HG02840 (cell line): ENCODE measurements around the gene SOCS6.
"Not testable (repeated sequence)": the region's sequence is repeated elsewhere in the genome, so short reads cannot be mapped to it uniquely, and the experiment has no call there.

Experiments used
- ATAC-seq: cut with Tn5 transposase; IDR thresholded peaks from one replicate; pipeline ENCODE4 v1.9.1; 2021; ENCODE audit warnings: mild to moderate bottlenecking, moderate library complexity, moderate number of reproducible peaks; ENCODE audit not compliant: unreplicated experiment, low FRiP score

The SOCS6 gene

GRCh38 chr18:70321616-70322015 lies 32.8 kb downstream of the SOCS6 start:
- no peak for ATAC-seq

GRCh38 chr18:70322385-70322784 lies 33.5 kb downstream of the SOCS6 start:
- no peak for ATAC-seq

GRCh38 chr18:70322928-70323327 lies 34.1 kb downstream of the SOCS6 start:
- no peak for ATAC-seq

- ATAC-seq: no peak
Measured at GRCh38 chr18:70324897-70325296, 36.1 kb downstream of the SOCS6 start.

- no peak for ATAC-seq
Measured at GRCh38 chr18:70326255-70326654, 37.4 kb downstream of the SOCS6 start.

GRCh38 chr18:70328169-70328568 lies 39.3 kb downstream of the SOCS6 start:
- ATAC-seq: no peak

- ATAC-seq: no peak
Measured at GRCh38 chr18:70329071-70329470, 40.2 kb downstream of the SOCS6 start.

GRCh38 chr18:70330887-70331286 lies 42.0 kb downstream of the SOCS6 start:
- ATAC-seq: no peak

GRCh38 chr18:70331456-70332097 lies 42.7 kb downstream of the SOCS6 start:
- no peak for ATAC-seq

- no peak for ATAC-seq
Measured at GRCh38 chr18:70332694-70333093, 43.8 kb downstream of the SOCS6 start.

GRCh38 chr18:70333316-70333715 lies 44.5 kb downstream of the SOCS6 start:
- no peak for ATAC-seq

GRCh38 chr18:70333757-70334156 lies 44.9 kb downstream of the SOCS6 start:
- no peak for ATAC-seq

GRCh38 chr18:70334264-70334663 lies 45.4 kb downstream of the SOCS6 start:
- no peak for ATAC-seq

- no peak for ATAC-seq
Measured at GRCh38 chr18:70334728-70335329, 46.0 kb downstream of the SOCS6 start.

GRCh38 chr18:70335892-70336726 lies 47.3 kb downstream of the SOCS6 start:
- ATAC-seq: no peak

GRCh38 chr18:70337139-70337972 lies 48.5 kb downstream of the SOCS6 start:
- no peak for ATAC-seq

- no peak for ATAC-seq
Measured at GRCh38 chr18:70338890-70339289, 50.0 kb downstream of the SOCS6 start.

GRCh38 chr18:70339915-70340314 lies 51.1 kb downstream of the SOCS6 start:
- no peak for ATAC-seq

GRCh38 chr18:70348481-70348880 lies 59.6 kb downstream of the SOCS6 start:
- ATAC-seq: not testable (repeated sequence)

- ATAC-seq: no peak
Measured at GRCh38 chr18:70349316-70349715, 60.5 kb downstream of the SOCS6 start.

- ATAC-seq: no peak
Measured at GRCh38 chr18:70354080-70354479, 65.2 kb downstream of the SOCS6 start.
